Posterior cingulate gyrus (tissue), 11 donors: ENCODE results near the gene ERAL1.
"Not testable (repeated sequence)": the region's sequence is repeated elsewhere in the genome, so short reads cannot be mapped to it uniquely, and the experiment has no call there.

Source experiments
- DNase-seq, 10 donors: peaks; one replicate each; pipeline versions ENCODE4 v3.0.0 to v3.0.0-alpha.2; 2020 to 2021; ENCODE audit warnings: mixed read lengths in 3 of 10
- intact Hi-C: fragments of 100-400 bp; cut with DNase I; formaldehyde crosslinking; loops from one replicate; pipeline ENCODE4 v1.15.1; 2023

Gene ERAL1

GRCh38 chr17:28896884-28897768 lies 42.3 kb downstream of the ERAL1 start, which contains the start of gene FLOT2:
Gene FLOT2, minus strand, starts transcription at chr17:28897733. Its CDS starts 159 bp downstream, at chr17:28897574.
- peak in 9 of 10 donors; percentile 39 to 91 (median 55) for DNase-seq
- intact Hi-C loops: loop anchor here (5.0 kb wide), 1 partner anchor 40 kb away; the partner anchor contains the start of gene ERAL1

GRCh38 chr17:28897769-28898526 lies 43.1 kb downstream of the ERAL1 start:
- intact Hi-C loops: loop anchor here (5.0 kb wide), 1 partner anchor 41 kb away; the partner anchor contains the start of gene ERAL1
- DNase-seq: no peak

GRCh38 chr17:28898527-28898955 lies 43.7 kb downstream of the ERAL1 start:
- intact Hi-C loops: loop anchor here (5.0 kb wide), 1 partner anchor 41 kb away; the partner anchor contains the start of gene ERAL1
- no peak for DNase-seq

- no peak for DNase-seq
- intact Hi-C loops: loop anchor here (5.0 kb wide), 1 partner anchor 42 kb away; the partner anchor contains the start of gene ERAL1
These were observed 44.5 kb downstream of the ERAL1 start for GRCh38 chr17:28899212-28899815.

- intact Hi-C loops: loop anchor here (5.0 kb wide), 2 partner anchors 46 to 139 kb away; no protein-coding TSS in a partner anchor
- peak in 1 of 10 donors; percentile 70 for DNase-seq
These were observed 46.3 kb downstream of the ERAL1 start for GRCh38 chr17:28900986-28901726.

GRCh38 chr17:28901866-28902818 lies 47.3 kb downstream of the ERAL1 start:
- intact Hi-C loops: loop anchor here (5.0 kb wide), 2 partner anchors 45 to 140 kb away; no protein-coding TSS in a partner anchor
- DNase-seq: peak in 3 of 10 donors; percentile 30 to 90 (median 78)

GRCh38 chr17:28902819-28903545 lies 48.2 kb downstream of the ERAL1 start, which contains the start of gene DHRS13:
Gene DHRS13, minus strand, starts transcription at chr17:28903079. Its CDS starts 135 bp downstream, at chr17:28902944.
- peak; percentile 70 to 97 (median 80) for DNase-seq
- intact Hi-C loops: loop anchor here (5.0 kb wide), 2 partner anchors 44 to 141 kb away; no protein-coding TSS in a partner anchor

- intact Hi-C loops: loop anchor here (5.0 kb wide), 2 partner anchors 44 to 141 kb away; no protein-coding TSS in a partner anchor
- not testable (repeated sequence) for DNase-seq
These were observed 48.7 kb downstream of the ERAL1 start for GRCh38 chr17:28903546-28903841.

GRCh38 chr17:28904800-28905199 lies 50.0 kb downstream of the ERAL1 start:
- intact Hi-C loops: loop anchor here (5.0 kb wide), 2 partner anchors 43 to 142 kb away; no protein-coding TSS in a partner anchor
- no peak for DNase-seq

- DNase-seq: peak in 1 of 10 donors; percentile 35
- intact Hi-C loops: no loop called here
These were observed 51.5 kb downstream of the ERAL1 start for GRCh38 chr17:28906276-28906675.

- DNase-seq: no peak
- intact Hi-C loops: no loop called here
These were observed 52.1 kb downstream of the ERAL1 start for GRCh38 chr17:28906706-28907438.

GRCh38 chr17:28907709-28908475 lies 53.1 kb downstream of the ERAL1 start:
- intact Hi-C loops: no loop called here
- DNase-seq: no peak

GRCh38 chr17:28908640-28909167 lies 53.9 kb downstream of the ERAL1 start:
- intact Hi-C loops: no loop called here
- peak in 2 of 10 donors; percentile 34 to 41 for DNase-seq

- no peak for DNase-seq
- intact Hi-C loops: loop anchor here (5.0 kb wide), 1 partner anchor 183 kb away; the partner anchor contains the start of genes NEK8 and TLCD1
These were observed 55.7 kb downstream of the ERAL1 start for GRCh38 chr17:28910534-28910933.
